GM18873 (cell line): ENCODE results near the gene MTA3.
"Not testable (repeated sequence)": the region's sequence is repeated elsewhere in the genome, so short reads cannot be mapped to it uniquely, and the experiment has no call there.

ENCODE experiments used
- ATAC-seq: cut with Tn5 transposase; IDR thresholded peaks from one replicate; pipeline ENCODE4 v1.9.1; 2021; ENCODE audit warnings: mild to moderate bottlenecking, moderate library complexity, moderate number of reproducible peaks; ENCODE audit not compliant: unreplicated experiment, low FRiP score

MTA3 gene

GRCh38 chr2:42566837-42567321 is 1.6 kb upstream of the MTA3 start:
- ATAC-seq = peak; percentile 54

- peak; percentile 9 for ATAC-seq
Measured at GRCh38 chr2:42567364-42567763, 1.1 kb upstream of the MTA3 start.

GRCh38 chr2:42567806-42568400 is 529 bp upstream of the MTA3 start:
- ATAC-seq = peak; percentile 79

GRCh38 chr2:42569116-42569711 is 782 bp downstream of the MTA3 start:
- ATAC-seq = no peak

GRCh38 chr2:42569883-42570282 is 1.5 kb downstream of the MTA3 start:
- no peak for ATAC-seq

GRCh38 chr2:42572297-42573081 is 4.1 kb downstream of the MTA3 start:
- ATAC-seq = no peak

GRCh38 chr2:42573256-42573655 is 4.8 kb downstream of the MTA3 start:
- no peak for ATAC-seq

- no peak for ATAC-seq
Measured at GRCh38 chr2:42575458-42576064, 7.1 kb downstream of the MTA3 start.

- no peak for ATAC-seq
Measured at GRCh38 chr2:42578621-42579020, 10.2 kb downstream of the MTA3 start.

- ATAC-seq = no peak
Measured at GRCh38 chr2:42581257-42581656, 12.8 kb downstream of the MTA3 start.

- not testable (repeated sequence) for ATAC-seq
Measured at GRCh38 chr2:42584628-42585027, 16.2 kb downstream of the MTA3 start.

- no peak for ATAC-seq
Measured at GRCh38 chr2:42585779-42586178, 17.3 kb downstream of the MTA3 start.

GRCh38 chr2:42587526-42588117 is 19.2 kb downstream of the MTA3 start:
- ATAC-seq = no peak

GRCh38 chr2:42588121-42588520 is 19.7 kb downstream of the MTA3 start:
- no peak for ATAC-seq

- ATAC-seq = no peak
Measured at GRCh38 chr2:42590176-42590575, 21.7 kb downstream of the MTA3 start.

- no peak for ATAC-seq
Measured at GRCh38 chr2:42593282-42593681, 24.9 kb downstream of the MTA3 start.

GRCh38 chr2:42598656-42599055 is 30.2 kb downstream of the MTA3 start:
- no peak for ATAC-seq

- ATAC-seq = no peak
Measured at GRCh38 chr2:42601076-42601475, 32.6 kb downstream of the MTA3 start.

GRCh38 chr2:42602218-42602875 is 33.9 kb downstream of the MTA3 start:
- ATAC-seq = no peak

- ATAC-seq = no peak
Measured at GRCh38 chr2:42602876-42603219, 34.4 kb downstream of the MTA3 start.
